IgD-negative memory B cell (primary cell): ENCODE results near the gene RYR2. TPM values are rescaled to one million over a fixed set of nuclear protein-coding genes. Genes with fewer than 3 reads are reported as not detected.

ENCODE experiments used
- H3K27ac Mint-ChIP-seq, 3 donors: one replicate each; pipeline ENCODE4 v1.8.0; 2020 to 2022; ENCODE audit warnings: mild to moderate bottlenecking in 3 of 3, mixed read lengths in 3 of 3, moderate library complexity in 1 of 3
- H3K27me3 Mint-ChIP-seq: one replicate; pipeline ENCODE4 v1.8.0; 2021; ENCODE audit warnings: mixed read lengths
- H3K36me3 Mint-ChIP-seq: one replicate; pipeline ENCODE4 v1.8.0; 2020; ENCODE audit warnings: mild to moderate bottlenecking, mixed read lengths
- H3K4me1 Mint-ChIP-seq, 3 donors: one replicate each; pipeline ENCODE4 v1.8.0; 2020 to 2022; ENCODE audit warnings: mixed read lengths in 3 of 3, mild to moderate bottlenecking in 1 of 3
- H3K4me3 Mint-ChIP-seq, 4 donors: one replicate each; pipeline ENCODE4 v1.8.0; 2020 to 2022; ENCODE audit warnings: mild to moderate bottlenecking in 4 of 4, mixed read lengths in 4 of 4, moderate library complexity in 3 of 4
- H3K9me3 Mint-ChIP-seq, 3 donors: one replicate each; pipeline ENCODE4 v1.8.0; 2020 to 2021; ENCODE audit warnings: mixed read lengths in 3 of 3, mild to moderate bottlenecking in 1 of 3
- polyA plus RNA-seq: library from polyadenylated mRNA; unstranded; fragments of 300-500 nt; fragmentation: Illumina TruSeq; gene quantifications from one replicate; pipeline ENCODE4 v1.2.3, GENCODE V29; 2021

The RYR2 gene
- polyA plus RNA-seq, 1 donor from 2014 or later, result not detected

DNA sequence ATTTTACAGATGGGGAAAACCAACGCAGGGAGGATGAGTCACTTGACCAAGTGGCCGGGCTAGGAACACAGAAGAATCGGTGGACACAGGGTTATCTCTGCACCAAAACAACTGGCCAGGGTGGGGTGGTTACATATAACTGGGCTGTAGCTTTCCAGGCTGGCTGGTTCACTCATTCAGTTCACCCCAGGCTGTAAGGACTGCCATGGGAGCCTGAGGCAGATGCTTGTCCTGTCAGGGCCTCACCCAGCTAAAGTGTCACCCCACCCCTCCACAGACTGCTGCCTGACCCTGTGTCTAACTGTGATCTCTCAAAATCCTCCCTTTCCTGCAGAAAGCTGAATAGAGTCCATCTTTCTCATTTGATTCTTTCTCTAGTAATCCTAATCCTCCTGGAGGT lies 387.3 kb downstream of the RYR2 start:
- H3K9me3 Mint-ChIP-seq, result peaks cover 0 to 4% (median 2%) of the 10 kb centered on the region in 3 donors
- no peaks in the 10 kb centered on the region for H3K36me3 Mint-ChIP-seq
- H3K27me3 Mint-ChIP-seq, result no peaks in the 10 kb centered on the region
- H3K27ac Mint-ChIP-seq, result no peak overlapping the region
- no peak overlapping the region for H3K4me3 Mint-ChIP-seq
- no peaks in the 10 kb centered on the region for H3K4me1 Mint-ChIP-seq

DNA sequence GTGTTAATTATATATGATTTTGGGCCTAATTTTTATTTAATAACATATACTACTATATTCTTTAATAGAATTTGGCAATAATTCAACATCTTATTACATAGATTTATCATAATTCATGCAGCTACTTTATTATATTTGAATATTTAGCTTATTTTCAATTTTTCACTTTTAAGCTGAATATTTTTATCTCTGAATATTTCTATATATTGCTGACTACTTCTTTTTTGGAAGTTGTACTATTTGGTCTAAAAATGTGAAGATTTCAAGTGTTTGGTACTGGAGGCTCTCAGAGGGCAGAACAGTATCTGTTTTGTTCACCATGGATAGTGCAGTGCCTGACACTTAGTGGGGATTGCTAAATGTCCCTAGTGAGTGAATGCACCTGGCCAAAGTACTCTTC lies 389.5 kb downstream of the RYR2 start:
- H3K9me3 Mint-ChIP-seq, result peaks cover 0 to 6% (median 0%) of the 10 kb centered on the region in 3 donors
- H3K27me3 Mint-ChIP-seq, result no peaks in the 10 kb centered on the region
- H3K27ac Mint-ChIP-seq, result no peak overlapping the region
- no peaks in the 10 kb centered on the region for H3K4me1 Mint-ChIP-seq
- H3K4me3 Mint-ChIP-seq, result no peak overlapping the region
- no peaks in the 10 kb centered on the region for H3K36me3 Mint-ChIP-seq

- Mint-ChIP-seq H3K27ac (no peak overlapping the region), H3K4me1 (peaks cover 0 to 4% (median 0%) of the 10 kb centered on the region in 3 donors), H3K4me3 (no peak overlapping the region), H3K36me3 (peaks cover 3% of the 10 kb centered on the region), H3K9me3 (peaks cover 0 to 2% (median 0%) of the 10 kb centered on the region in 3 donors), H3K27me3 (no peaks in the 10 kb centered on the region)
Observed at GRCh38 chr1:237440346-237440745, 398.4 kb downstream of the RYR2 start.

- Mint-ChIP-seq H3K9me3 (no peaks in the 10 kb centered on the region), H3K4me3 (no peak overlapping the region), H3K36me3 (peaks cover 3% of the 10 kb centered on the region), H3K27ac (no peak overlapping the region), H3K27me3 (peaks cover 1% of the 10 kb centered on the region), H3K4me1 (peaks cover 0 to 4% (median 2%) of the 10 kb centered on the region in 3 donors)
Observed at GRCh38 chr1:237444120-237444790, 402.3 kb downstream of the RYR2 start.

DNA sequence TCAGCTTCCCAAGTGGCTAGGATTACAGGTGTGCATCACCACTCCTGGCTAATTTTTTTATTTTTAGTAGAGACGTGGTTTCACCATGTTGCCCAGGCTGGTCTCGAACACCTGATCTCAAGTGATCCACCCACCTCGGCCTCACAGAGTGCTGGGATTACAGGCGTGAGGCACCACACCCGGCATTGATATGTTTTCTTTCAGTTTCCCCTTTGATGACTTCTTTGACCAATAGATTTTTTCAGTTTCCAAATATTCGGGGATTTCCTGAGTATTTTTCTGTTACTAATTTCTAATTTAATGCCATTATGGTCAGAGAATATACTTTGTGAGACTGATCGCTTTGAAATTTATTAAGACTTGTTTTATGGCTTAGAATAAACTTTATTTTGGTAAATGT lies 406.1 kb downstream of the RYR2 start:
- peaks cover 0 to 3% (median 0%) of the 10 kb centered on the region in 3 donors for H3K9me3 Mint-ChIP-seq
- no peak overlapping the region for H3K27ac Mint-ChIP-seq
- H3K27me3 Mint-ChIP-seq, result peaks cover 1% of the 10 kb centered on the region
- H3K4me1 Mint-ChIP-seq, result peaks cover 0 to 4% (median 2%) of the 10 kb centered on the region in 3 donors
- H3K36me3 Mint-ChIP-seq, result no peaks in the 10 kb centered on the region
- no peak overlapping the region for H3K4me3 Mint-ChIP-seq

DNA sequence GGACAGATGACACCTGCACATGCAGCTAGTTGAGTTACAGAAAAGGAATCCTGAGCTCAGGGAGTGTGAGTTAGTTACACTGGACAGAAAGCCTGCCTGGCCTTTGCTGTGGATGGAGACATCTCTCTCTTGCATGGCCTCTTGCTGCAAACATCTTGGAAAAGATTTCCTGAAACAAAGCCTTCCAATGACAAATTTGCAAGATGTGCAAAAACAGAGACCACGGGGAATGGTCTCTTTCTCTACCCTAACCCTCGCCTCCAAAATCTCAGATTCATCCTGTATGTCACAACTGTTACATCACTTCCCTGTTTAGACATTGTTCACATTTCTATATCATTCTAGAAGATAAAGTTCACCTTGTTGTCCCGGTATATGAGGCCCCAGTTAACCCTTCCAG lies 415.6 kb downstream of the RYR2 start:
- no peak overlapping the region for H3K4me3 Mint-ChIP-seq
- H3K36me3 Mint-ChIP-seq, result no peaks in the 10 kb centered on the region
- H3K27me3 Mint-ChIP-seq, result no peaks in the 10 kb centered on the region
- H3K27ac Mint-ChIP-seq, result no peak overlapping the region
- H3K4me1 Mint-ChIP-seq, result no peaks in the 10 kb centered on the region
- peaks cover 0 to 6% (median 3%) of the 10 kb centered on the region in 3 donors for H3K9me3 Mint-ChIP-seq

- Mint-ChIP-seq H3K36me3 (no peaks in the 10 kb centered on the region), H3K4me3 (no peak overlapping the region), H3K27me3 (no peaks in the 10 kb centered on the region), H3K9me3 (peaks cover 0 to 1% (median 0%) of the 10 kb centered on the region in 3 donors), H3K27ac (no peak overlapping the region), H3K4me1 (no peaks in the 10 kb centered on the region)
Observed at GRCh38 chr1:237467320-237467719, 425.3 kb downstream of the RYR2 start.

DNA sequence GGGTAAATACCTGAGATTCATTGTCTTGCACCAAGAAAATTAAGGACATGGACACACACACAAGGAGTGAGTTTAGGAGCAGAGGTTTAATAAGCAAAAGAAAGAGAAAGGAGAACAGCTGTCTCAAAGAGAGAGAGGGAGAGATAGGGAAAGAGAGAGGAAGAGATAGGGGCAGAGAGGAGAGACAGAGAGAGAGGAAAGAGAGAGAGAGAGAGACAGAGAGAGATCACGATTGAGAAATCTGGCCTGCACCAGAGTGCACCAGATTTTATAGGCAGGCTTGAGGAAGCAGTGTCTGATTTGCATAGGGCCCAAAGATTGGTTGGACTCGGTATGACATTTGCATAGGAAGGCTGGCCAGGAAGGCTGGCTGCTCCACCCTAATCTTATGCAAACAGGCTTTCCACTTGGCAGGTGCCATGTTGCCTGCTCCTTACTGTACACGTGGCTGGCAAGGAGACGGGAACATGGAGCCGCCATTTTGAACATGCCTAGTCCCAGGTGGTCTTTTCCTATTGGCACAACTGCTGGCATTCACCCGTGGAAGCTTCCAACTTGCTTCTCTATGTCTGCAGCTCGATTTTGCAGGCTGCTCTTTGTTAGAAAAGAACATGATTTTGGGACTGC lies 428.8 kb downstream of the RYR2 start:
- H3K4me3 Mint-ChIP-seq, result no peak overlapping the region
- H3K36me3 Mint-ChIP-seq, result no peaks in the 10 kb centered on the region
- no peak overlapping the region for H3K27ac Mint-ChIP-seq
- H3K4me1 Mint-ChIP-seq, result no peaks in the 10 kb centered on the region
- no peaks in the 10 kb centered on the region for H3K27me3 Mint-ChIP-seq
- H3K9me3 Mint-ChIP-seq, result peaks cover 0 to 1% (median 0%) of the 10 kb centered on the region in 3 donors

DNA sequence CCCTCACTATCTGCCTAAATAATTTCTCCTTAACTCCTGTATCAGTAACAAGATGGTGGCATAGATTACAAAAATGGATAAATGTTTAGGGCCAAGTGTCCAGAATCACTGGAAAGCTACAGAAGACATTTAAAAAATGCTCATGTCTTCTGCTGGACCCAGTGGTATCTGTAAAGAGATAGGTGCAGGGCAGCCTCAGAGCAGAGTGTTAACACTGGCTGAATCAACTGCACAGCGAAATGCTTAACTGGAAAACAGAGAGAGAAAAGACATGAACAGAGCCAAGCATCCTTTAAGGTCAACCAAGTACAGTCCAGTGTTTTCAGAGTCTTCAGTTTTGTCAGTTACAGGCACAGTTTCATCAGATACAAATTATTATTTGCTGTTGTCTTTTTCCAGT lies 429.4 kb downstream of the RYR2 start:
- no peaks in the 10 kb centered on the region for H3K4me1 Mint-ChIP-seq
- H3K9me3 Mint-ChIP-seq, result peaks cover 0 to 1% (median 0%) of the 10 kb centered on the region in 3 donors
- no peak overlapping the region for H3K27ac Mint-ChIP-seq
- no peak overlapping the region for H3K4me3 Mint-ChIP-seq
- H3K36me3 Mint-ChIP-seq, result no peaks in the 10 kb centered on the region
- no peaks in the 10 kb centered on the region for H3K27me3 Mint-ChIP-seq

- no peaks in the 10 kb centered on the region for H3K4me1 Mint-ChIP-seq
- H3K4me3 Mint-ChIP-seq, result no peak overlapping the region
- no peaks in the 10 kb centered on the region for H3K27me3 Mint-ChIP-seq
Observed at GRCh38 chr1:237471956-237472355, 430.0 kb downstream of the RYR2 start.

GRCh38 chr1:237473854-237474253 lies 431.9 kb downstream of the RYR2 start:
- Mint-ChIP-seq H3K4me3 (no peak overlapping the region), H3K27me3 (no peaks in the 10 kb centered on the region), H3K9me3 (peaks cover 0 to 1% (median 0%) of the 10 kb centered on the region in 3 donors), H3K4me1 (peaks cover 0 to 2% (median 0%) of the 10 kb centered on the region in 3 donors), H3K27ac (no peak overlapping the region), H3K36me3 (no peaks in the 10 kb centered on the region)

More at GRCh38 chr1:237471956-237472355, 430.0 kb downstream of the RYR2 start:
- H3K9me3 Mint-ChIP-seq, result peaks cover 0 to 1% (median 0%) of the 10 kb centered on the region in 3 donors
- no peak overlapping the region for H3K27ac Mint-ChIP-seq
- no peaks in the 10 kb centered on the region for H3K36me3 Mint-ChIP-seq

GRCh38 chr1:237478082-237478481 lies 436.1 kb downstream of the RYR2 start:
- Mint-ChIP-seq H3K27ac (no peak overlapping the region), H3K36me3 (no peaks in the 10 kb centered on the region), H3K9me3 (peaks cover 2 to 4% (median 4%) of the 10 kb centered on the region in 3 donors), H3K4me1 (peaks cover 0 to 3% (median 0%) of the 10 kb centered on the region in 3 donors), H3K27me3 (no peaks in the 10 kb centered on the region), H3K4me3 (no peak overlapping the region)

DNA sequence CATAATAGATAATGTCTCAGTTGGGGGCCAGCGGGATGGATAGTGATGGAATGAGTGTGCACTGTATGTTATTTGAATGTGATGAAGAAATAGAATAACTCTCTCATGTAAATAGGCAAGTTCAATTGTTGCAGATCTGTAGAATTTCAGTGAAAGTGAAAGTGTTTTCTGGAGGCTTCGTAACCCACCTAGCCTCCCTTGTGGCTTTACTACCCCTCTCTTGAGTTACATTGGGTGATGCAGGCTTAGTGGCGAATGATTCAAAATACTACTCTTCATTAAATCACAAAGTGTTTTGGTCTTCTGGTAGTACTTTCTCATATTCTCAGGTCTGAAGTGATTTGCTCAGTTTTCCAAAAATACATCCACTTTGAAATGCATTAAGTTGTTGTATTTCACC lies 436.9 kb downstream of the RYR2 start:
- Mint-ChIP-seq H3K27me3 (no peaks in the 10 kb centered on the region), H3K36me3 (no peaks in the 10 kb centered on the region), H3K4me1 (peaks cover 0 to 3% (median 0%) of the 10 kb centered on the region in 3 donors), H3K4me3 (no peak overlapping the region), H3K27ac (no peak overlapping the region), H3K9me3 (peaks cover 4% of the 10 kb centered on the region in 3 donors)

GRCh38 chr1:237482777-237483176 lies 440.8 kb downstream of the RYR2 start:
- Mint-ChIP-seq H3K27ac (no peak overlapping the region), H3K4me3 (no peak overlapping the region), H3K27me3 (no peaks in the 10 kb centered on the region), H3K9me3 (peaks cover 4% of the 10 kb centered on the region in 3 donors), H3K4me1 (peaks cover 0 to 3% (median 0%) of the 10 kb centered on the region in 3 donors), H3K36me3 (no peaks in the 10 kb centered on the region)

GRCh38 chr1:237492359-237492758 lies 450.4 kb downstream of the RYR2 start:
- H3K36me3 Mint-ChIP-seq, result peaks cover 1% of the 10 kb centered on the region
- no peak overlapping the region for H3K4me3 Mint-ChIP-seq
- H3K27me3 Mint-ChIP-seq, result peaks cover 3% of the 10 kb centered on the region
- no peak overlapping the region for H3K27ac Mint-ChIP-seq
- H3K4me1 Mint-ChIP-seq, result no peaks in the 10 kb centered on the region
- peaks cover 0 to 2% (median 2%) of the 10 kb centered on the region in 3 donors for H3K9me3 Mint-ChIP-seq

GRCh38 chr1:237500566-237500965 lies 458.6 kb downstream of the RYR2 start:
- Mint-ChIP-seq H3K36me3 (no peaks in the 10 kb centered on the region), H3K27me3 (peaks cover 2% of the 10 kb centered on the region), H3K4me1 (no peaks in the 10 kb centered on the region), H3K4me3 (no peak overlapping the region), H3K9me3 (peaks cover 0 to 7% (median 4%) of the 10 kb centered on the region in 3 donors), H3K27ac (no peak overlapping the region)
